HG02852 (cell line): ENCODE results near the gene BUD23.
A peak's percentile ranks its signal among the peaks of the same experiment; 100 is the strongest.

Experiments used
- ATAC-seq: cut with Tn5 transposase; IDR thresholded peaks from one replicate; pipeline ENCODE4 v1.9.1; 2021; ENCODE audit warnings: mild to moderate bottlenecking, moderate library complexity; ENCODE audit not compliant: unreplicated experiment

BUD23 gene

GRCh38 chr7:73738612-73739386 is 55.4 kb downstream of the BUD23 start, which contains the start of gene ABHD11:
Gene ABHD11 (minus strand): TSS chr7:73738802. CDS start chr7:73738770, 32 bp downstream.
- ATAC-seq: peak; percentile 89

GRCh38 chr7:73739387-73739767 is 56.0 kb downstream of the BUD23 start:
- ATAC-seq: no peak

GRCh38 chr7:73740212-73740611 is 56.8 kb downstream of the BUD23 start:
- no peak for ATAC-seq

- no peak for ATAC-seq
Measured at GRCh38 chr7:73740771-73741170, 57.4 kb downstream of the BUD23 start.

- ATAC-seq: no peak
Measured at GRCh38 chr7:73741600-73741999, 58.2 kb downstream of the BUD23 start.

GRCh38 chr7:73742338-73742752 is 58.9 kb downstream of the BUD23 start:
- ATAC-seq: no peak

- no peak for ATAC-seq
Measured at GRCh38 chr7:73742753-73743641, 59.6 kb downstream of the BUD23 start.

GRCh38 chr7:73746378-73746777 is 63.0 kb downstream of the BUD23 start:
- no peak for ATAC-seq
